Measurements from ENCODE around the gene SLC35E4.
"Not testable (repeated sequence)": the region's sequence is repeated elsewhere in the genome, so short reads cannot be mapped to it uniquely, and the experiment has no call there.

The SLC35E4 gene

GRCh38 chr22:30628491-30628890 lies 7.1 kb upstream of the SLC35E4 start:
- DNase-seq (ENCODE audit: low read depth) = no peak
- no peak for TF ChIP-seq CTCF (conservative IDR thresholded peaks at IDR 0.05; ENCODE audit: low read depth, low read length)
- no peak overlapping the region for H3K4me3 ChIP-seq (ENCODE audit: low read length)

GRCh38 chr22:30631469-30631868 lies 4.1 kb upstream of the SLC35E4 start:
- not testable (repeated sequence) for DNase-seq (ENCODE audit: low read depth)

GRCh38 chr22:30634471-30635233 lies 929 bp upstream of the SLC35E4 start:
- peak; percentile 96 for TF ChIP-seq CTCF (conservative IDR thresholded peaks at IDR 0.05; ENCODE audit: low read depth, low read length)
- H3K4me3 ChIP-seq (ENCODE audit: low read length) = peak overlapping the region; percentile 47
- DNase-seq (ENCODE audit: low read depth) = no peak

More at GRCh38 chr22:30631469-30631868, 4.1 kb upstream of the SLC35E4 start:
- not testable (repeated sequence) for H3K4me3 ChIP-seq (ENCODE audit: low read length)

GRCh38 chr22:30636226-30637077 lies 871 bp downstream of the SLC35E4 start:
- no peak for DNase-seq (ENCODE audit: low read depth)
- peak overlapping the region; percentile 64 for H3K4me3 ChIP-seq (ENCODE audit: low read length)
- peak; percentile 7 for TF ChIP-seq CTCF (conservative IDR thresholded peaks at IDR 0.05; ENCODE audit: low read depth, low read length)

GRCh38 chr22:30637701-30638114 lies 2.1 kb downstream of the SLC35E4 start:
- no peak for TF ChIP-seq CTCF (conservative IDR thresholded peaks at IDR 0.05; ENCODE audit: low read depth, low read length)
- DNase-seq (ENCODE audit: low read depth) = no peak
- peak overlapping the region; percentile 64 for H3K4me3 ChIP-seq (ENCODE audit: low read length)

GRCh38 chr22:30640361-30640760 lies 4.8 kb downstream of the SLC35E4 start:
- no peak for DNase-seq (ENCODE audit: low read depth)
- no peak for TF ChIP-seq CTCF (conservative IDR thresholded peaks at IDR 0.05; ENCODE audit: low read depth, low read length)
- H3K4me3 ChIP-seq (ENCODE audit: low read length) = no peak overlapping the region

GRCh38 chr22:30640839-30641430 lies 5.4 kb downstream of the SLC35E4 start:
- no peak for TF ChIP-seq CTCF (conservative IDR thresholded peaks at IDR 0.05; ENCODE audit: low read depth, low read length)
- no peak overlapping the region for H3K4me3 ChIP-seq (ENCODE audit: low read length)
- DNase-seq (ENCODE audit: low read depth) = no peak
